Right lung (tissue), 5 donors: ENCODE results near the gene ZFP62. TPM values are rescaled to one million over a fixed set of nuclear protein-coding genes. Genes with fewer than 3 reads are reported as not detected.

Experiments used
- DNase-seq, 2 donors: peaks; one replicate each; pipeline ENCODE4 v3.0.0-alpha.2; 2013
- polyA plus RNA-seq, 5 donors: library from polyadenylated mRNA; unstranded; fragments of 120-200 nt; gene quantifications; one replicate each; pipeline versions ENCODE4 v1.2.1 to v1.2.3, GENCODE V29; 2013; ENCODE audit warnings: inconsistent platforms in 1 of 5, low replicate concordance in 1 of 5; ENCODE audit not compliant: insufficient read length in 5 of 5, insufficient read depth in 1 of 5

Gene ZFP62
- polyA plus RNA-seq, 5 donors, result 44.2 to 68.5 (median 62.9) TPM

DNA sequence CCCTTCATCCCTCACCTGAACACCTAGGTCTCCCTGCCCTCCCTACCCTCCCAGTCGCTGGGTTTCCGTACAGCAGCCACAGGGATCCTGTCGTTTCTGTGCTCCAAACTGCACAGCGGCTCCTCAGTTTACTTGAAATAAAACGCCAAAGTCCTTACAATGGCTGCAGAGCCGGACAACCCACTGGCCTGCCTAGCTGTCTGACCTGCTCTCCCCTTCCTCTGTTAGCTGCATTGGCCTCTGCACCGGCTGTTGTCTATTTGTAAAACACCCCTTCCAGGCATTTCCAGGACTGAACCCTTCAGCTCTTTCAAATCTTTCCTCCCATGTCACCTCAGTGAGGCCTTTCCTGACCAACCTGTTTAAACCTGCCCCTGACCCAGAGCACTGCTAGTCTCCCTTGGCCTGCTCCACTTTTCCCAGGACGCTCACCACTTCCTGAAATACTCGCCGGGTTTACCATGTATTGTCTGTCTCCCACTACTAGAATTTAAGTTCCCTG lies 49.4 kb downstream of the ZFP62 start:
- DNase-seq, result no peak

DNA sequence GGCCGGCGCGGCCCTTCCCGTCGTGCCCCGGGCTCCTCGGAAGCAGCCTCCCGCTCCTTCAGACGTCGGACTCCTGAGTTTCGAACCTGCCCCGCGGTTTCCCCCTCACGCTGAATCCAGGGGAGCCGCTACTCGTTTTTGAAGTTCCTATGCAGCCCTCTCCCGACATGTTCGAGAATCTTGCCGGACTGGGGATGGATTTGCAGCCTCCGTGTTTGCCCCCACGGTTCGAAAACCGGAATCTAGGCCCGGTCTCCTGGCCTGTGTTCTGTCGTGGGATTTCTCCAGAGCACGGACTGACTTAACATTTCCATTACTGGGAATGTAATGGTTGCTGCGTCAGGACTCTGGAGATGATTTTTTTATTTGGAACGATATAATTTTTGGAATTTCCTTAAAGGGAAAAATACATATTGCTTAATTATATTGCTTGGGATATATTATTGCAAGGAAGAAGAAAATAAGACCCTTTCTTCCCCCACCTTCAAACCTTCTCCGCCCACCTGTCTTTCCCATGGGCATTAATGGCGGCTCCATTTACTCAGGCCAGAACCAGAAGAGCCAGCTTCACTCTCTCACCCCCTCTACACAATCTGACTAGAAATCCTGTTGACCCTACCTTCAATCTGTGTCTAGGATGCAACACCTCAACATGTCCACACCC lies 50.0 kb downstream of the ZFP62 start:
- DNase-seq, result no peak

DNA sequence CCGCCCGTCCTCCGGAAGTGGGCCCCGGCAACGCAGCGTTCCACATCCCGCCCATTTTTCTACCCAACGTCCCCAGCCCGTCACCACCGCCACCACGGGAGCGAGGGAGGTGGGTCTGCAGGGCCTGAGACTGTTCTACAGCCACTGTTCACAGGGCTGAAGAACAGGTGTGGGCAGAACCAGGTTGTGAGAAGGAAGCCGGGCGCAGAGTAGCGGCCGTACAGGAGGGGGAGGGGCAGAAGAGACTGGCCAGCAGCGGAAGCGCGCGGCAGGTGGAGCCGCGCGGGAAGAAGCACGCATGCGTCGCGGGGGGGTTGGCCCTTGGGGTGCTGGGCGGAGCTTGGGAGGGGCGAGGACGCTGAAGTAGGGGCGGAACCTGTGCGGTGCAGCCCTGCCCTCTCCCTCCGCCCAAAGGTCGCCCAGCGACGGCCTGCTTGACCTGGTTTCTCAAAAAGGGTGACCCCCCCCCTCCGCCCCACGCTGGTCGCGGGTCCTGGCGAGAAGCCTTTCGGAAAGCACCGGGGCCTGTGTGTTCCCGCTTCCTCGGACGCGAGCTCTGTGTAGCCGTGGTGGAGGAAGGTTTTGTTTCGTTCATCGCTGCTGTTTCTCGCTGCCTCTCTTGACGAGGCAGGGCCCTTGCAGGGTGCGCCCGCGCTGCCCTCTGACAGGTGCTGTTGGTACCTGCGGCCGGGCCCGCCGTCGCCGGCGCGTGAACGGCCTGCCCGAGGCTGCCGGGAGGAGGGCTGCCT lies 50.7 kb downstream of the ZFP62 start:
- peak; percentile 98 for DNase-seq

DNA sequence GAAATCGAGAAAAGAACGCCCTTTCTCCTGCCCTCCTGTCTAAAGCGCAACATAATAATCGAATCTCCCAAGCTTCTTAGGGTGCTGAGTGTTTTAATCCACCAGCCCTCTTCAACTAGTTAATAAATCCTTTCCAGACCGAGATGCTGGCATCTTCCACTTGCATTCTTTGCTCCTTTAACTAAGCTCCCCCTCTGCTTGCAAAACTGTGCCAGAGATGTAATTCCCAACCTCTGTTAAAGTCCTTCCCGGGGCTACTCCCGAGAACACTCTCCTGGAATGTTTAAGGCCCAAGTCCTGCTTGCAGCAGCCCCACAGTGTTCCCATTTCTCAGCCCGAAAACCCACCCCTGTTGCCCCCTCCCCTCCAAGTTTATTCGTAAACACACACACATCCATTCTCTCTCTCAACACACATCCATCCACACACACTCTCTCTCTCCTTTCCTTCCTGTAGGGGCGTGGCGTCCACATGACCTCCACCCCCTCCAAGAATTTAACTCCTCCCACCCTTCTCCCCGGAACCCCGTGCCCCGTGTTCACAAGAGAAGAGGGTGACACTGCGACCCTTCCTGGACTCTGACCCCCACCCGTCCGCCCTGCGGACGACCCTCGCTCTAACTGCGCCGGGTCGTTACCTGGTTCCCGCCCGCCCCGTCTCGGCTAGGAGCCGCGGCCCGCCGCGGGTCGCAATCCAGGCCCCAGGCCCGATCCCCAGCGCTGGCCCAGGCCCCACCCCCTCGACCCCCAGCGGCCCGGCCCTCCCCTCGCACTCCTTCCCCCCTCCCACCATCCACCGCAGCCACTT lies 51.5 kb downstream of the ZFP62 start:
- DNase-seq, result peak; percentile 93 to 95

DNA sequence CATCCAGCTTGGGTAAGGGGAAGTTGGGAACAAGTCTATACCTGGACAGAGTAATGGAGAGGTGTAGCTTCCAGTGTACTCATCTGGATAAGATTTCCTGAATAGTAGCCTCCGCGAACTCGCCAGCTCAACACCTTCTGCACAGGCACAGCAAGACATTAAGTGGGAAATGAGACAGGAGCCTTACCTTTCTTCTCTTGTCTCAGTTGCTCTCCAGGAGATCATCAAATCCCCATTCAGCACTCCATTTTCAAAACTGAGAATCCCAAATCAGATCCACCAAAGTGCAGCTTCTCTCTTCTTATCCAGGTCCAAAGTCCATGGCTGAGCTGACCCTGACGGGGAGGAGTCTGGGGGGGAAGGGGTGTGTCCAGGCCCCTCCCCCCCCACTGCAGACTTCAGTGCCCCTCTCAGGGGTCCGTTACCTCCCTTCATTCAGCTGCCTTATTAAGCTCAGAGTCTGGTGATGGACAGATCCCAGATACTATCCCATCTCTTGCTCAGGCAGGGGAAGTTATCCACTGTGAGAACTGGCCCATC lies 52.5 kb downstream of the ZFP62 start:
- DNase-seq, result no peak

DNA sequence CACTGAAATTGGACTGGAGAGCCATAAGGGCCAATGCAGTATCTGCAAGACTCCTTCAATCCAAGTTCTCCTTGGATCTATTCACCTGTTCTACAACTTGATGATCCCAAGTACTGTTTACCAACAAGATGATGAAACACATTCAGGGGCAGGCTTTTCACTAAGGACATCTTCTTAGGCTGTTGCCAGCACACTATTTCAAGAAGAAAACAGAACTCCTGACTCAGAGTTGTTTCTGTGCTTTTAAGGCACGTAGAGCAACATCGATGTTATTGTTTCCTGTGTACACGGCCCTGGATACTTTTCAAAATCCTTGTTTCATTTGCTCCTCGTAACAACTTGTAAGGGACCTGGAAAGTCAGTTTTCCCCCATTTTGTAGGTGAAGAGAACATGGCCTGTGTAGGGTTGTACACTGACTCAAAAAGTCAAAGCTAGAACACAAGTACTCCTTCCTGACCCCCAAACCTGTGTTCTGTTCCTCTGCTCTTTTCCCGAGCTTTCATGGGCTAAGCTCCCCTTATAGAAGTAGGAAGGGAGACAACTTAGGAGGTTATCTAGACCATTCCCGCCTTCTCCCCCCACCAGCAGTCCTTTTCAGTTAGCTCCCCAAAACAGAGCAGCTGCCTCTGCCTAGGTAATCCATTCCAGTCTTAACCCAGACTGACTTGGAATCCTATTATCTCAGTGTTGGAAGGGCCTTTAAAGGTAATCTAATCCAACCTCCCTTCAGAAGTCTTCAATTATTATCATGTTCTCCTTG lies 53.2 kb downstream of the ZFP62 start:
- no peak for DNase-seq

DNA sequence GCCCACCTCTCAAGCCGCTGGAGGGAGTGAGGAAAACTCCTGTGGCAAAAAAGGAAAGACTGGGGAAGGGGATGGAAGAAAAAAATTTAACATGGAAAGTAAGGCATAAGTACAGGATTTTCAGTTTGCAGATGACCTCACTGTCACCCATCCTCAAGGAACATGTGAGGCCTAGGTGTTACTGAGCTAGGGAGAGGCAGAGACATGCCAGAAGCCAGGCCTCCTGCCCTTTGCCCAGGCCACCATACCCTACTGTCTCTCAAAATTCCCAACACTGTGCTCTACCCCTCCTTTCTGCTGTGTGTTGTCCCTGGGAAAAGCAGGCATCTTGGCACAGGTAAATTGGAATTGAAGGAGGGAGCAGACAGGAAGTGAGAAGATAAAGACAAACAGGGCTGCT lies 54.0 kb downstream of the ZFP62 start:
- DNase-seq, result no peak

DNA sequence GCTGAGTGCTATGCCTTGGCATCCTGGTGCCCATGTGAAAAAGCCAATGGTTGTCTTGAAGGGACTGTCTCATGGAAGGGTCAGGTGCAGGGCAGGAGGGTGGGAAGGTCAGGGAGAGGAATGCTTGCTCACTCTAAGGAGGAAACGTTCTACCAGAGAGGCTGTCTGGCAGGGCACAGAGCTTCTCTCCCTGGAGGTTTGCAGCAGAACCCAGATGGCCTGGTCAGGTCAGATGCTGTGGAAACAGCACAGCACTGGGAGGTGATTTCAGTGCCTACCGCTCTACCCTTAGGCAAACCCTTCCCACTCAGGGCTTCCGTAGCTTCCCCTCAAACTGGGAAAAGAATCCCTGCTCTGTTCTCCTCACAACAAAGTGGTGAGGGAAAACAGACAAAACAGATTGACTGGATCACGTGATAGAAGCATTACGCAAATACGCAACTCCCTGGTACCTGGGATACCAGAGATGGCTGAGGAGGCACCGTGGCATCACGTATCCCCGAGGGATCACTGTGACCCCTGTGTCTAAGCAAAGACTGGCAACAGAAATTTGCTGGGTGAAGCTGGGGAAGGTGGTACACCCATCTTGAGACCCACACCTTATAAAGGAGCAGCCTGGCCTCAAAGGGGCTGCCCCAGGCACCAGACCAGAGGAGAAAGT lies 54.6 kb downstream of the ZFP62 start:
- DNase-seq, result no peak

DNA sequence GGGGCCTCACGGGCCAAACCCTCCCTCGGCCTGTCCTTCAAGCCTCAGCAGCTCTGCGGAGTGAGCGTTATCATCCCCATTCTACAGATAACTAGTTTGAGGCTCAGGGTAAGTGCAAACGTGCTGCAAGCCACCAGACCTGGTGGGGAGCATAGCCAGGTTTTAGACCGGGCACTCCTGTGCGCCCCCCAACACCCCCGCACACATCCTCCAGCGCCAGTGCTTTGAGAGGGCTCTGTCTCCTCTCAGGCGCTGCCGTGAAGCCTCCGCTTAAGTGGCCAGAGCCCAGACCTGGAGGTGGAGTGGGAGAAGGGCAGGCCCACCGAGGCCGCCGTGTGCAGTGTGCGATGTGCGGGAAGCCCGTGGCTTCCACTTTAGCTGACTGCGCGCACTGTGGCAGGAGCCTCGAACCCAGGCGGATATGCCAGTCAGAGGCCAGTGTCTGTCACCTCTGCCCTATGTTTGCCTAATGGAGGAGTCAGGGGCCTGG lies 56.9 kb downstream of the ZFP62 start:
- DNase-seq, result no peak

DNA sequence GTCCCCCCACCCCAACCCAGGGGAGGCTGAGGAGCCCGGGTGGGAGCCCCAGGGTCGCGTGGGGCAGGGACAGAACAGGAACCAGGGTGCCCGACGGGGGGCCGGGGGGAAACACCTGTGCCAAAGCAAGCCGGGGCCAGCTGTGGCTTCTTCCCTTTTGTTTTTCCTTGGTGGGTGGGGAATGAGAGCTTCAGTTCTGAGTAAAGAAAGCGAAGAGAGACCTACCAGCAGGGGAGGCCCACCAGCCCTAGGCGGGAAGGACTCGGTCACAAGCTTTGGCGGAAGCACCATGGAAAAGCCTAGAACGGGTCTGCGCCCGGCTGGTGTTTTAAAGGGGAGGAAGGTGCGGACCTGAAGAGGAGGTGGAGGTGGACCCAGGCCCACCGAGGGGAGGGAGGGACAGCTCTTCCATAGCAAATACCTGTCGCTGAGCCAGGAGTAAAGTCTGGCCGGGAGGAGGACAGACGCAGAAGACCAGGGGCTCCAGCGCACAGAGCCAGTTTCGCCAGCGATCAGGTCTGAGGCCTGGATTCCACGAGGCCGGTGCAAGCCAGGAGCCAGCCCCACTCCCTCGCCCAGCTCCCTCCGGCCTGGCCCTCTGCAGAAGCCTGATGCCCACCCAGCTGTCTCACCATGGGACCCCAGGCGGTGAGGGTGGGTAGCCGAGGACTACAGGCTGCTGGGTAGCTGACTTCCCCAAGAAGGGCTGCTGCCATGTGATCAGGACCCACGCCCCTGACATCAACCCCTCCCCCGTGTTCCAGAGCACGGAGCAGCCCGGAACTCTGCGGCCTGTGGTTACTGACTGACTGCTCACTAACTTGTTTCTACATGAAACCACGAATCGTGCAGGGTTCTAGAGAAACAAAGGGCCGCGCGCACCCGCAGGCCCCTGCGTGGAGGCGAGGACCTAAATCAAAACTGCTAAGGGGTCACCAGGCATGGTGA lies 57.6 kb downstream of the ZFP62 start:
- DNase-seq, result no peak

DNA sequence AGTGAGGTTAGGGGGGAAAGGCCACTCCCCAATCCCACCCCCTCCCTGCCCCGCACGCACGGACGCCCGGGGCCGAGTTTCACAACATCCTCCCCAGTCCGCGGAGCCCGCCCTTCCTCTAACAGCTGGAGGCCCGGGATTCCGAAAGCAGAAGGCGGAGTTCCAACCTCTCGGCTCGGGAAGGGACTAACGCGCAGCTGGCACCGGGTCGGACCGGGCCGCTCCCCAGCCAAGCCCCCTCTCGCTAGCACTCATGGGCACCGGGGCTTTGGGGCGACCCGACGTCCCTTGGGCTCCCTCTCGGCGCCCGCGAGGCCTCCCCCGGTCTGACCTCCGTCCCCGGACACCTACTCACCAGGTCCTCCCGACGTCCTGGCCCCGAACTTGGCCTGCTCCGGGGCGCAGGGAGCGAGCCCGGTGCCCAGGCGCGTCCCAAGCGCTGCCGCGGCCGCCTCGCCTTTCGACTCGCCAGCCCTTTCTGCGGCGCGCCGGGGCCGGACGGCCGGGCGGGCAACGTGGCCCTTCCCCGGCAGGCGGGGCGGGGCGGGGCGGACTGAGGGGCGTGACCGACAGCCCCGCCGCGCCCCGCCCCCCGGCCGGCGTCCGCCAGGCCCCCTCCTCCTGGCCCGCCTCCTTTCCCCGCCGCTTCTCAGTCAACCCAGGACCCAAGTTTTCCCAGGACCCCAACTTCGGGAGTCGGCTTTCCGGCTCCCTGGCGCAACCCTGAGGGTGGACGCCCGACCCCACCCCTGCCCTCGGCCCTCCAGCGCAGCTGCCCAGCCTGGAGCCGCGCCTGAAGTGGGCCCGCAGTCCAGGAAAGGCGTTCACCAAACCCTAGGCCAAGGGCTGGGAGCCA lies 58.5 kb downstream of the ZFP62 start, which contains the start of gene MGAT1:
Gene MGAT1 (minus strand): TSS at position 482 of the 856 bp plus-strand sequence. CDS start 9,835 bp downstream, outside the sequence.
- DNase-seq, result peak; percentile 85 to 88

DNA sequence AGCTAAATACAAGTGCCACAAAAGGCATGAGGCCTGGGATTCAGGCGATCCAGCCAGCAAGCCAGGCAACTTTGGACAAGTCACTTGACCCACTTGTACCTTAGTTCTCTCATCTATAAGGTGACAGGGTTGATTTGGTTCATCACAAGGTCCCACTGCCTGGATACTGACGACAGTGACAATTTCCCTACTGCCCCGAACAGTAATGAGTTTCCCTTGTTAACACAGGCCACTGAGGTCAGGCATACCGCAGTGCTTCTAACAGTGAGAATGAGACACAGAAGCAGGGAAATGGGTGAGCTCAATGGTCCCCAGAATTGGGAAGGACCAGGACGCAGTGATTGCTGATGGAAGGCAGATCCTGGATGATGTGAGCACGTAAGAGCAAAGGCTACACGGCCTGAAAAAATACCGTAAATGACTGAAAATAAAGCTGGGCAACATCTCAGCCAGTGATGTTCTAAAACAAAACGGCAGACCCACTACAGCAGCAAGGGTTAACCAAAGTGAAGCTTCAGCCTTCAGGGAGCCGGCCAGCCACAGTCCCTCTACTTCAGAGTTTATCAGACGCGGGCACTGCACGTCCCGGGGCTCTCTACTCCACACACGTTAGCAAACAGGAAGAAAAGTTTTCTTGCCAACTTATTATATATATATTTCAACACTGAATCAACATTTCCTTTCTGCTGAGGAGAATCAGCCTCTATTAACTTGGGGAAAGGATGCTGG lies 59.3 kb downstream of the ZFP62 start:
- DNase-seq, result no peak

DNA sequence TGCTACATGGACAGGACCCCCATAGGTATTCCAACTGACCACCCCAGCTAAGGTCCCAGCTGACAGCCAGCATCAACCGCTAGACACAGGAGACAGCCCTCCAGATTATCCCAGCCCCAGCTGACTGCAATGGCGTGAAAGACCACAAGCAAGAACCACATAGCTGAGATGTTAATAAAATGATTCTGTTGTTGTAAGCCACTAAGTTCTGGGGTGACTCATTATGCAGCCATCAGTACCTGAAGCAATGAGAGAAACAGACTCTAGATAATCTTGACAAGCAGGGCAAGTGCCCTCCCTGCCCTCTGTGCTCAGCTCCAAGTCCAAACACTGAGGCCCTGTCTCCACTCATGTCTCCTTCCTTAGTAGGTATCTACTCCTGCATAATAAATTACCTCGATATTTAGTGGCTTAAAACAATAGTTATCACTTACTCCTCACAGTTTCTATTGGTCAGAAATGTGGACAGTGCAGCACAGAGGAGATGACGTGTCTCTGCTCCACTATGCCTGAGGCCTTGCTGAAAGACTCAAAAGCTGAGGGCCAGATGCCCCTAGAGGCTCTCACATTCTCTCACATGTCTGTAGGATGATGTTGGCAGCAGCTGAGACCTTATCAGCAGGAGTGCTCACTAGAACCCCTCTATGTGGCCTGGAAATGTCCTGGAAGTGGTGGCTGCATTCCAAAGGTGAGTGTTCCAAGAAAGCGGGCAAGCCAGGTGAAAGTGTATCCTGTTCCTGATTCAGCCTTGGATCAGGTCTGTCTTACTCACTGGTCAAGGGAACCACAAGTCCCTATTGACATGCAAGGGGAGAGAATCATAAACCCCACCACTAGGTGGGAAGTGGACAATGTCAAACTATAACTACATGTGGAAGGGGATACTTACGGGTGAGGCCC lies 60.9 kb downstream of the ZFP62 start:
- no peak for DNase-seq

DNA sequence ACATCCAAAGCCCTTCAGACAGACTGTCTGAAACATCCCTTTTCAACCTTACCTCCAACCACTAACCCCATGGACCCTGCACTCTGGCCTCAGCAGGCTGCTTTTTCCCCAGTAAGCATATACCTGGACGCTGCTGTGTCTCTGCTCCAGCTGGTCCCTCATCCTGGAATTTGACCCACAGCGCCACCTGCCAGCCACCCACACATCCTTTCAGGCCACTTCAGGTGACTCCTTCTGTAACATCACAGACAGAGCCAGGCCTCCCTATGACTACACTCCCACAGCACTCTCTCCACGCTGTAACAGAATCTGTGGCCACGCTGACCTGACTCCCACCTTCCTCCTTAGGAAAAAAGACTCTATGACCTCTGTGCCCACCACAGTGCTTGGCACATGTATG lies 61.9 kb downstream of the ZFP62 start:
- DNase-seq, result no peak

DNA sequence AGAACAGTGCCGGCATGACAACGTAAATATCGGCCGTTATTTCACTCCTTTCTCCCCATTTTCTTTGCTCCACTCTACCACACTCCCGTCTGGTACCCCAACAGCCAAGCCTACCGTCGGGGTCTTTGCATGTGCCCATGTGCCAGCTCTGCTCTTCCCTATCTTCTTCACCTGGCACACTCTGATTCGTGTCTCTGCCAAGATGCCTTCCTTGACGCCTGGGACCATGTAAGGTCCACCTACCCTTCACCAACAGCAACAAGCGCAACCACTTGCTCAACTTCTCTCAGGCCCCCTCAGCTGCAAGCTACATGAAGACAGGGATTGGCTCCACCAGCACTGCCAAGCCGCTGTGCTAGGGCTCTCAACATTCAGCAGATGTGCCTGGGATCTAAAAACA lies 62.9 kb downstream of the ZFP62 start:
- no peak for DNase-seq
